ENCODE data around the gene GUCA1A. TPM values are rescaled to one million over a fixed set of nuclear protein-coding genes. Genes with fewer than 3 reads are reported as not detected.

Gene GUCA1A
- polyA plus RNA-seq, 1 donor (not counting 4 experiments of a cell fraction or from before 2014, with no cell fraction given) = not detected

DNA sequence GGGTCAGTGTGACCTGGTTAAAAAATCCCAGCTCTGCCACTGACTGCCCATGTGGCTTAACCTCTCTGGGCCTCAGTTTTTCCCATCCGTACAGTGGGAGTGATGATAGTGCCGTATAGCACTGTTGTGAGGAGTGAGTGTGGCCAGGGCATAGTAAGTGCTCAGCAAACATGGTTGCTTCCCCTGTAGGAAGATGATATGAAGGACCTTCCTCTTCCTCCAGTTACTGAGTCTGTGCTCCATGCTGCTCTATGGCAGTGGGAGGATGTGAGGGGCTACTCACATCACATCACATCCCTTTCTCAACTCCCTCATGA is 43.8 kb upstream of the GUCA1A start:
- peaks cover 4% of the 10 kb centered on the region for H3K9me1 ChIP-seq (ENCODE audit: control insufficient read depth, extremely low read depth, insufficient read depth, low read length)
- no peak overlapping the region for H3K27ac ChIP-seq (ENCODE audit: control insufficient read depth, insufficient read depth, low read length)
- FAIRE-seq = peak; percentile 5
- DNase-seq (ENCODE audit: low read depth, low spot score) = no peak
- H3K4me3 ChIP-seq (ENCODE audit: control insufficient read depth in 2 of 3, extremely low read depth in 1 of 3, insufficient read depth in 2 of 3, low read depth in 1 of 3, low read length in 3 of 3) = no peak overlapping the region
- no peaks in the 10 kb centered on the region for H3K27me3 ChIP-seq (ENCODE audit: control insufficient read depth, extremely low read depth, insufficient read depth, low read length)
- H3K79me2 ChIP-seq (ENCODE audit: control insufficient read depth, insufficient read depth, low read length) = peaks cover 27% of the 10 kb centered on the region
- no peak overlapping the region for H2AFZ ChIP-seq (ENCODE audit: control insufficient read depth, low read length)
- peaks cover 6% of the 10 kb centered on the region for H4K20me1 ChIP-seq (ENCODE audit: control insufficient read depth, extremely low read depth, insufficient read depth, low read length)
- no peak for TF ChIP-seq CTCF (optimal IDR thresholded peaks at IDR 0.05 in 1 of 3, IDR thresholded peaks at IDR 0.05 in 1 of 3, conservative IDR thresholded peaks at IDR 0.05 in 1 of 3; ENCODE audit: extremely low read depth in 1 of 3, insufficient read depth in 2 of 3, low read length in 3 of 3)
- TF ChIP-seq EZH2 (IDR thresholded peaks at IDR 0.05; ENCODE audit: low read length) = no peak
- H3K9ac ChIP-seq (ENCODE audit: control insufficient read depth, extremely low read depth, insufficient read depth, low read length) = no peak overlapping the region
- no peaks in the 10 kb centered on the region for H3K9me3 ChIP-seq (ENCODE audit: control insufficient read depth, low read depth, low read length)
- H3K36me3 ChIP-seq (ENCODE audit: control insufficient read depth in 2 of 2, extremely low read depth in 1 of 2, insufficient read depth in 2 of 2, low read length in 2 of 2) = peaks cover 39 to 40% of the 10 kb centered on the region in 2 experiments
- no peak overlapping the region for H3K4me2 ChIP-seq (ENCODE audit: control insufficient read depth, extremely low read depth, insufficient read depth, low read depth, low read length)
- H3K4me1 ChIP-seq (ENCODE audit: control insufficient read depth, extremely low read depth, insufficient read depth, low read length) = peaks cover 13% of the 10 kb centered on the region
- dilution Hi-C loops (cut with MboI; ENCODE audit: extremely low pct_ligation_motif_present, low sequenced_read_pairs) = no loop called here

- FAIRE-seq = no peak
- no peak for TF ChIP-seq CTCF (optimal IDR thresholded peaks at IDR 0.05 in 1 of 3, IDR thresholded peaks at IDR 0.05 in 1 of 3, conservative IDR thresholded peaks at IDR 0.05 in 1 of 3; ENCODE audit: extremely low read depth in 1 of 3, insufficient read depth in 2 of 3, low read length in 3 of 3)
- no peak for TF ChIP-seq EZH2 (IDR thresholded peaks at IDR 0.05; ENCODE audit: low read length)
- H3K27me3 ChIP-seq (ENCODE audit: control insufficient read depth, extremely low read depth, insufficient read depth, low read length) = no peaks in the 10 kb centered on the region
- H3K27ac ChIP-seq (ENCODE audit: control insufficient read depth, insufficient read depth, low read length) = peak overlapping the region; percentile 47
- H3K4me1 ChIP-seq (ENCODE audit: control insufficient read depth, extremely low read depth, insufficient read depth, low read length) = peaks cover 16% of the 10 kb centered on the region
- peaks cover 30 to 33% of the 10 kb centered on the region in 2 experiments for H3K36me3 ChIP-seq (ENCODE audit: control insufficient read depth in 2 of 2, extremely low read depth in 1 of 2, insufficient read depth in 2 of 2, low read length in 2 of 2)
- DNase-seq (ENCODE audit: low read depth, low spot score) = no peak
- H3K9me3 ChIP-seq (ENCODE audit: control insufficient read depth, low read depth, low read length) = no peaks in the 10 kb centered on the region
- peaks cover 44% of the 10 kb centered on the region for H3K79me2 ChIP-seq (ENCODE audit: control insufficient read depth, insufficient read depth, low read length)
- peaks cover 4% of the 10 kb centered on the region for H3K9me1 ChIP-seq (ENCODE audit: control insufficient read depth, extremely low read depth, insufficient read depth, low read length)
- H3K4me3 ChIP-seq (ENCODE audit: control insufficient read depth in 2 of 3, extremely low read depth in 1 of 3, insufficient read depth in 2 of 3, low read depth in 1 of 3, low read length in 3 of 3) = no peak overlapping the region
- H4K20me1 ChIP-seq (ENCODE audit: control insufficient read depth, extremely low read depth, insufficient read depth, low read length) = peaks cover 6% of the 10 kb centered on the region
- no peak overlapping the region for H3K9ac ChIP-seq (ENCODE audit: control insufficient read depth, extremely low read depth, insufficient read depth, low read length)
- dilution Hi-C loops (cut with MboI; ENCODE audit: extremely low pct_ligation_motif_present, low sequenced_read_pairs) = no loop called here
- H3K4me2 ChIP-seq (ENCODE audit: control insufficient read depth, extremely low read depth, insufficient read depth, low read depth, low read length) = no peak overlapping the region
- H2AFZ ChIP-seq (ENCODE audit: control insufficient read depth, low read length) = no peak overlapping the region
These were observed 41.6 kb upstream of the GUCA1A start for GRCh38 chr6:42131531-42131930.

Data from keratinocyte (primary cell).